Measurements from ENCODE around the gene NANOS3. TPM values are rescaled to one million over a fixed set of nuclear protein-coding genes. Genes with fewer than 3 reads are reported as not detected.
A peak's percentile ranks its signal among the peaks of the same experiment; 100 is the strongest.

Gene NANOS3
- total and polyA plus RNA-seq, 2 of the 13 experiments (the other 11 are each of a cell fraction or from before 2014, with no cell fraction given) = 0.21 TPM; not detected in 1

GRCh38 chr19:13880059-13881043 lies 3.4 kb downstream of the NANOS3 start (continued):
- TF ChIP-seq ZSCAN25 (CRISPR knock-in tag; IDR thresholded peaks at IDR 0.05) (no peak), ZNF660 (CRISPR knock-in tag; IDR thresholded peaks at IDR 0.05; ENCODE audit: borderline replicate concordance, low read depth) (no peak), REXO4 (CRISPR knock-in tag; IDR thresholded peaks at IDR 0.05; ENCODE audit: borderline replicate concordance) (no peak), YEATS4 (CRISPR knock-in tag; IDR thresholded peaks at IDR 0.05; ENCODE audit: borderline replicate concordance) (no peak), ZNF326 (CRISPR knock-in tag; IDR thresholded peaks at IDR 0.05; ENCODE audit: borderline replicate concordance) (no peak), DPF2 (CRISPR knock-in tag; IDR thresholded peaks at IDR 0.05; ENCODE audit: borderline replicate concordance, low read depth) (no peak), ZNF333 (CRISPR knock-in tag; IDR thresholded peaks at IDR 0.05; ENCODE audit: borderline replicate concordance) (no peak), ZSCAN29 (CRISPR knock-in tag; conservative IDR thresholded peaks at IDR 0.05) (peak; percentile 84), ZNF12 (CRISPR knock-in tag; IDR thresholded peaks at IDR 0.05) (no peak), ZC3H4 (CRISPR knock-in tag; IDR thresholded peaks at IDR 0.05; ENCODE audit: borderline replicate concordance) (no peak), MED8 (CRISPR knock-in tag; IDR thresholded peaks at IDR 0.05; ENCODE audit: insufficient replicate concordance) (no peak), FIP1L1 (IDR thresholded peaks at IDR 0.05; ENCODE audit: borderline replicate concordance, insufficient read depth, low read depth, low read length) (no peak), GTF2F1 (IDR thresholded peaks at IDR 0.05; ENCODE audit: low read length) (no peak), PRDM4 (CRISPR knock-in tag; IDR thresholded peaks at IDR 0.05; ENCODE audit: borderline replicate concordance) (no peak), KMT2A (CRISPR knock-in tag; IDR thresholded peaks at IDR 0.05) (peak; percentile 34; the same call in 1 of the 2 replicates), ZNF776 (CRISPR knock-in tag; IDR thresholded peaks at IDR 0.05) (0 out of 2 replicates have a peak, but pooled peaks have one; percentile 38), FOXO1 (CRISPR knock-in tag; IDR thresholded peaks at IDR 0.05) (peak; percentile 57; the same call in 1 of the 2 replicates), NFKB2 (CRISPR knock-in tag; IDR thresholded peaks at IDR 0.05; ENCODE audit: borderline replicate concordance) (no peak; the same call in 1 of the 2 replicates), ZNF564 (CRISPR knock-in tag; IDR thresholded peaks at IDR 0.05) (no peak), RFX3 (CRISPR knock-in tag; IDR thresholded peaks at IDR 0.05) (no peak), CHCHD3 (CRISPR knock-in tag; IDR thresholded peaks at IDR 0.05) (no peak), ZNF10 (CRISPR knock-in tag; IDR thresholded peaks at IDR 0.05; ENCODE audit: borderline replicate concordance, low read depth) (no peak), ZNF382 (CRISPR knock-in tag; IDR thresholded peaks at IDR 0.05; ENCODE audit: borderline replicate concordance) (no peak), ZBTB10 (CRISPR knock-in tag; IDR thresholded peaks at IDR 0.05; ENCODE audit: borderline replicate concordance) (peak; percentile 36; the same call in 1 of the 2 replicates), KLF6 (CRISPR knock-in tag; IDR thresholded peaks at IDR 0.05) (peak; percentile 59; the same call in 1 of the 2 replicates)

All from HepG2 (cell line).